HG02852 (cell line): Measurements from ENCODE around the gene DPH6.
"Not testable (repeated sequence)": the region's sequence is repeated elsewhere in the genome, so short reads cannot be mapped to it uniquely, and the experiment has no call there.

ENCODE experiments used
- ATAC-seq: cut with Tn5 transposase; IDR thresholded peaks from one replicate; pipeline ENCODE4 v1.9.1; 2021; ENCODE audit warnings: mild to moderate bottlenecking, moderate library complexity; ENCODE audit not compliant: unreplicated experiment

DPH6 gene

DNA sequence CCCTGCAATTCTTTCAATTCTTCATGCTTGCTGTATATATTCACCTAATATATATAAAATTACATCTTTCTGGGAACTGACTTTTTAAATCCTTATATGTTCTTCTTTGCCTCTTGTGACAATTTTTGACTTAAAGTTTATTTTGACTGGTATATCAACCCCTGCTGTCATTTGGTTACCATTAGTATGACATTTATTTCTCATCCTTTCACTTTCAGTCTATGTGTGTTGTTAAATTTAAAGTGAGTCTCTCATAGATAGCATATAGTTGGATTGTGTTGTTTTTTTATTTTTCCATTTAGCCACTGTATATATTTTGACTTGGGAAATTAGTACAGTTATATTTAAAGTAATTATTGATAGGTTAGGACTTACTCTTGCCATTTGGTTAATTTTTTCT is 194.9 kb downstream of the DPH6 start:
- ATAC-seq = peak; percentile 55

DNA sequence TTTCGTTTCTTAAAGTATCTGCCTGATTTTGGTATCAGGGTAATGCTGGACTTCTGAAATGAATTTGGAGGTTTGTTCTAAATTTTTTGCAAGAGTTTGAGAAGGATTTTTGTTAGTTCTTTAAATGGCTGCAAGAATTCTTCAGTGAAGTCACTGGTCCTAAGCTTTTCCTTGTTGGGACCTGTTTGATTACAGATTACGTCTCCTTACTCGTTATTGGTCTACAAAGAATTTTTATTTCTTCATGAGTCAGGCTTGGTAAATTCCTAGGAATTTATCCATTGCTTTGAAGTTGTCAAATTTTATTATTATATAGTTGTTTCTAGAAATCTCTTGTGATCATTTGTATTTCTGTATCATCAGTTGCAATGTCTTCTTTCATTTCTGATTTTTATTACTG is 196.0 kb downstream of the DPH6 start:
- ATAC-seq = no peak

DNA sequence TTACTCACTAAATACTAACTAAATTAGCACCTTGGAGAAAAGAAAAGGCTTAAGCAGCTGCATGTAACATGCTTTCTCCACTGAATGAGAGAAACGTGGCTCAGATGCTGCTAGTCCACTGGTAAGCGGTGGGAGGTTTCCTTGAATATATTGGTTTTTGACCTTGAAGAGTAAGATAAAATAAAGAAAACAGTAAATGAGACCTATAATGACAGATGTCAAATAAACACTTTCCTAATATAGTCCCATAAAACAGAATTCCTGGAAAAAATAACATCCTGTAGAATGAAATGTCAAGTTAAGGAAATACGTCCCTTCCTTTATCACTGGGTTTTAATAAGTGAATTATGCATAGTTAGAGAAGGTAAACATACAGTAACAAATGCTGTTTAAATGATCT is 215.0 kb downstream of the DPH6 start:
- no peak for ATAC-seq

DNA sequence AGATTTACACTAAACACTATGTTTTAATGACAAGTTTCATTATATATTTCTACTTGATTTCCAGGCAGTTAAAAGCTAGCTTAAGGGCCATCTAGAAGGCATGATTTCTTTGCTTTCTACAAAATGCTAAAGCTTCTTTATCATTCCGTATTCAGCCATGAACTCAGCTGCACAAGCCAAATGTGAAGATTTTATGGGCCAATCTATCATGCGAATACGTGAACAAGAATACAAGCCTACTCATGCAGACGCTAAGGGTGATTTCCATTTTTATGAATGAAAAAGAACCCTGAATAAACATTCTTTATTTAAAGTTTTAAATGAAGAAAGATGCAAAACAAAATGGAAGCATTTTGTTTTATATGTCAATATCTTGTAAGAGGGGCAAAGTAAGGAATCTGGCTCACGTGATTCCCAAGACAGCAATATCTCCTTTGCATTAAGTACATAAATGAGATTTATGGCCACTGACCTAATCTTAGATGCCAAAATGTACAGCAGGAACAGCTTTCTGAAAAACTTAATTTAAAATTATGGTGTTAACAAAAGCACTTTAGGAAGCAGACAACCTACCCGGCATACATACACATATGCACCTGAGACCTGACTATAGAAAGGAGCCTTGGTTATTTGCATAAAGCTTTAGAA is 215.8 kb downstream of the DPH6 start:
- no peak for ATAC-seq

DNA sequence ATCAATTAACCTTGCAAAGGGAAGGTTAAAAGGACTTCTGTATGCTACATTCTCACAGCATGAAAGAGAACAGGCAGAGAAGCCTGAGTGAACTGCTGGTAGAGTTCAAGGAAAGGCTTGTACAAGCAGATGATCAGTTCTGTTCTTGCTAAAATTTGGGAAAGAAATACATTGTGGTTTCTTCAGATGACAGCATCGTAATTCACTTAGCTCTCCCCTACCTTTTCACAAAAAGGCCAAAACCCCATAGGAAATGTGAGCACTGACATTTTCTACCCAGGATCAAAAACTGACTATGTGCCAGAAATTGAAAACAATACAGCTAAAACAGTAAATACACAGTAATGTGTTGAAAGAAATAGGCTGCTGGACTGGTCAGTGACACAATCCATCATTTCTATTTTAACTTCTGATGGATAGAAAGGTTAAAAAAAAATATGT is 216.4 kb downstream of the DPH6 start:
- no peak for ATAC-seq

DNA sequence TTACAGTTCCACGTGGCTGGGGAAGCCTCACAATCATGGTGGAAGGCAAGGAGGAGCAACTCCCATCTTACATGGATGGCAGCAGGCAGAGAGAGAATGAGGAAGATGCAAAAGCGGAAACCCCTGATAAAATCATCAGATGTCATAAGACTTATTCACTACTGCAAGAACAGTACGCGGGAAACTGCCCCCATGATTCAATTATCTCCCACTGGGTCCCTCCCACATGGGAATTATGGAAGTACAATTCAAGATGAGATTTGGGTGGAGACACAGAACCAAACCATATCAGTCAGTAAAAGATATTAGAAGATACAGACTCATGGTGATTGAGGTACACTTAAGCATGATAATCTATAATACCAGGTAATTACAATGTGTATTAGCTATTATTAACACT is 217.1 kb downstream of the DPH6 start:
- not testable (repeated sequence) for ATAC-seq

DNA sequence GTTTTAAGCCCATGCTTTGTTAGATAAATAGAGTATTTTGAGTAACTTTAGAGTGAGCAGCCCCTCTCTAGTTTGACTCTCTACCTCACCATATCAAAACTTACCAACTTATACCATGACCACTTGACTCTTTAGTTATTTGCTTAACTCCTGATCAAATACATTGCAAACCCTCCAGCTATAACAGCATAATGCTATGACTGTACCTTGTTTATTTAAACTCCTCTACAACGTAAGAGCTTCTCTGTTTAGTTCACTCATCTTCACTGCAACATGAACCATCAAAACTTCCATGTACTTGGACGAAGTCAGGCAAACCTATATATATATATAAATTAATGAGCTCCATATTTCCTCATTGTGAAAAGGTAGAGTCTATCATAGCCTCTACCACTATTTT is 218.2 kb downstream of the DPH6 start:
- no peak for ATAC-seq

DNA sequence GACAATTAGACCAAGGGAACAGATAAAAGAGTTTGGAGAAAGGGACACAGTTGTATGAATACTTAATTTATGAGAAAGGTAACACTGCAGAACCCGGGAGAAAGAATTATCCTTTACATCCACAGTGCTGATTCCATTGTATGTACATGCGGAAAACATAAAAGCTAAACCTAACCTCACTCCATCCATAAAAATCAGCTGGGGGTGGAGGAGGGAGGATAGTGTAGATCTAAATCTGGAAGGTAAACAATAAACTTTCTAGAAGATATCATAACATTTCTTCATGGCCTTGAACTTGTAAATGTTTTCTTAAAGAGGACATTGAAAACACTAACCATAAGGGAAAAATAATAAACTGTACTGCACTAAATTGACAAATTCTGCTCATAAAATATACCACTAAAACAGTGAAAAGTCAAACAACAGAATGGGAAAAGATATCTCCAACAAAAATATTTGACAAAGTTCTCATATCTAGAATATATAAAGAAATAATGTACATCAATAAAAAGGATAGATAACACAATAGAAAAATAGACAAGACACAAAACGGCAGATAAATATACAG is 220.5 kb downstream of the DPH6 start:
- ATAC-seq = no peak

DNA sequence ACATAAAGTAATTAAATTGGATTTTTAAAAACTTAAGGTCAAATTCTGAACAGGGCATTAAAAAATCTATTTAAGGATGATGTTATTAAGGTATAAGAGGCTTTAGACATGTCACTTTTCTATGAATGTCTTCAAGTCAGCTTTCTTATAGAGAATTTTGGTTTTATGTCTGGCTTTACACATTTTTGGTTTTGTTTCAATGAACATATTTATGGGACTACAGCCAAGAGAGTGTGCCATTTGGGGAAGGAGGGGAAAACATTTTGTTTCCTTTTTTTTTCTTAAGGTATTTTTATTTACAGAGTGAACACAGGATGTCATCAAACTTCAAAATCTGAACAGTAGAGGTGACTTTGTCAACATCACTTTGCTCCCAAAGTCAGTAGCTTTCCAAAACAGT is 222.8 kb downstream of the DPH6 start:
- ATAC-seq = no peak

DNA sequence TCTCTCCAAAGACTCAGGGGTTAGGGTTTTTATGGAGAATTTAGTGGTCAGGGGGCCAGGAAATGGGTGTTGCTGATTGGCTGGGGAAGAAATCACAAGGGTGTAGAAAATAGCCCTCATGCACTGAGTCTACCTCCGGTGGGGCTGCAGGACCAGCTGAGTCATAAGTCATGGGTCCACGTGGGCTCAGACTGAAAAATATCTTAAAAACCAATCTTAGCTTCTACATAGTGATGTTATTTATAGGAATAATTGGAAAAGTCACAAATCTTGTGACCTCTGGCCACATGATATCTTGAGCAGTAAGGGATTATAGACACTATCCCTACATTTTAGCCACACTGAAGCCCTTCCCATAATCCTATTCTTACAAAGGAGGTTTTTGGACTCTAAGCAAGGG is 224.0 kb downstream of the DPH6 start:
- no peak for ATAC-seq

DNA sequence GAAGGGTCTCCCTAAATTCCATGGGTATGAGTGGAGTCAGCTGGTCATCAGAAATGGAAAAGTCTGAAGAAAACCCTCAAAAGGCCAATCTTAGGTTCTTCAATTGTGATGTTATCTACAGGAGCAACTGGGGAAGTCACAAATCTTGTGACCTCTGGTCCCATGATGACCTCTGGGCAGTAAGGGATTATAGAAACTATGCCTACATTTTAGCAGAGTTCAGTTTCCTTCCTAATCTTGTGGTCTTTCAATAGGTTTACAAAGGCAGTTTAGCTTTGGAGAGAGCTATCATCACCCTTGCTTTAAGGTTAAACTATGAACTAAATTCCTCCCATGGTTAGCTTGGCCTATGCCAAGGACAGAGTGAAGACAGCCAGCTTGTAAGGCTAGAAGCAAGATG is 225.1 kb downstream of the DPH6 start:
- ATAC-seq = no peak
